ENCODE measurements around the gene BASP1.
"Not testable (repeated sequence)": the region's sequence is repeated elsewhere in the genome, so short reads cannot be mapped to it uniquely, and the experiment has no call there.

Gene BASP1

GRCh38 chr5:17224858-17225511, 7.6 kb downstream of the BASP1 start:
- DNase-seq = no peak

- no peak for DNase-seq
These were observed 8.1 kb downstream of the BASP1 start for GRCh38 chr5:17225520-17225919.

GRCh38 chr5:17227868-17228267, 10.4 kb downstream of the BASP1 start:
- DNase-seq = no peak

GRCh38 chr5:17228821-17229291, 11.4 kb downstream of the BASP1 start:
- no peak for DNase-seq

GRCh38 chr5:17229313-17229712, 11.9 kb downstream of the BASP1 start:
- no peak for DNase-seq

- DNase-seq = no peak
These were observed 12.8 kb downstream of the BASP1 start for GRCh38 chr5:17230191-17230590.

GRCh38 chr5:17230808-17231525, 13.5 kb downstream of the BASP1 start:
- no peak for DNase-seq

GRCh38 chr5:17232405-17232804, 15.0 kb downstream of the BASP1 start:
- no peak for DNase-seq

GRCh38 chr5:17233488-17233887, 16.1 kb downstream of the BASP1 start:
- no peak for DNase-seq

- DNase-seq = no peak
These were observed 16.9 kb downstream of the BASP1 start for GRCh38 chr5:17234374-17234773.

- no peak for DNase-seq
These were observed 18.4 kb downstream of the BASP1 start for GRCh38 chr5:17235731-17236330.

GRCh38 chr5:17238521-17239041, 21.1 kb downstream of the BASP1 start:
- no peak for DNase-seq

GRCh38 chr5:17239953-17240352, 22.5 kb downstream of the BASP1 start:
- no peak for DNase-seq

GRCh38 chr5:17240487-17240886, 23.1 kb downstream of the BASP1 start:
- no peak for DNase-seq

- DNase-seq = no peak
These were observed 24.2 kb downstream of the BASP1 start for GRCh38 chr5:17241635-17242034.

GRCh38 chr5:17243287-17244063, 26.0 kb downstream of the BASP1 start:
- no peak for DNase-seq

GRCh38 chr5:17249029-17249634, 31.7 kb downstream of the BASP1 start:
- DNase-seq = no peak

- DNase-seq = not testable (repeated sequence)
These were observed 32.4 kb downstream of the BASP1 start for GRCh38 chr5:17249841-17250240.

GRCh38 chr5:17252543-17252942, 35.1 kb downstream of the BASP1 start:
- no peak for DNase-seq

GRCh38 chr5:17255471-17256021, 38.1 kb downstream of the BASP1 start:
- DNase-seq = peak in 1 of 2 donors; percentile 26

- no peak for DNase-seq
These were observed 38.7 kb downstream of the BASP1 start for GRCh38 chr5:17256171-17256570.

GRCh38 chr5:17256839-17257238, 39.4 kb downstream of the BASP1 start:
- DNase-seq = no peak
